Measurements from ENCODE around the gene DDX27.

DNA sequence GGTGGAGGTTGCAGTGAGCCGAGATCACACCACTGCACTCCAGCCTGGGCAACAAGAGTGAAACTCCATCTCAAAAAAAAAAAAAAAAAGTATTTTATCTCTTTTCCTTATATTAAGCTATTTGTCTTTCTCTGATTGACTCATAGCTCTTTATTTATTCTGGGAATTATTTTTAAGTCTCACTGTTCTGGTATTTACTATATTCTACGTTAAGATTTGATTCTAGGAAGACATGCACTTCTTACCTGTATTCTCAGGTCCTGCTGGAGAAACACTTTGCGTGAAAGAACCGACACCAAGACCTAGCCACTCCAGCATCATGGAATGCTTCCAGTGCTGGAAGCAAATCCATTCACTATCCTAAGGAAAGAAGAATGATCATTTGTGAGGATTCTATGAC, 41.0 kb downstream of the DDX27 start:
- TF ChIP-seq, protein P1, sequence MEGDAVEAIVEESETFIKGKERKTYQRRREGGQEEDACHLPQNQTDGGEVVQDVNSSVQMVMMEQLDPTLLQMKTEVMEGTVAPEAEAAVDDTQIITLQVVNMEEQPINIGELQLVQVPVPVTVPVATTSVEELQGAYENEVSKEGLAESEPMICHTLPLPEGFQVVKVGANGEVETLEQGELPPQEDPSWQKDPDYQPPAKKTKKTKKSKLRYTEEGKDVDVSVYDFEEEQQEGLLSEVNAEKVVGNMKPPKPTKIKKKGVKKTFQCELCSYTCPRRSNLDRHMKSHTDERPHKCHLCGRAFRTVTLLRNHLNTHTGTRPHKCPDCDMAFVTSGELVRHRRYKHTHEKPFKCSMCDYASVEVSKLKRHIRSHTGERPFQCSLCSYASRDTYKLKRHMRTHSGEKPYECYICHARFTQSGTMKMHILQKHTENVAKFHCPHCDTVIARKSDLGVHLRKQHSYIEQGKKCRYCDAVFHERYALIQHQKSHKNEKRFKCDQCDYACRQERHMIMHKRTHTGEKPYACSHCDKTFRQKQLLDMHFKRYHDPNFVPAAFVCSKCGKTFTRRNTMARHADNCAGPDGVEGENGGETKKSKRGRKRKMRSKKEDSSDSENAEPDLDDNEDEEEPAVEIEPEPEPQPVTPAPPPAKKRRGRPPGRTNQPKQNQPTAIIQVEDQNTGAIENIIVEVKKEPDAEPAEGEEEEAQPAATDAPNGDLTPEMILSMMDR (conservative IDR thresholded peaks at IDR 0.05 in 1 of 2, IDR thresholded peaks at IDR 0.05 in 1 of 2; ENCODE audit: extremely low read depth in 1 of 2, insufficient read depth in 1 of 2, low read depth in 1 of 2, low read length in 2 of 2): no peak
- no peak for TF ChIP-seq EZH2 (IDR thresholded peaks at IDR 0.05; ENCODE audit: borderline replicate concordance, low read length)

All from mammary epithelial cell (primary cell).